ENCODE results near the gene PTPN7. TPM values are rescaled to one million over a fixed set of nuclear protein-coding genes. Genes with fewer than 3 reads are reported as not detected.

PTPN7 gene
- total RNA-seq, 1 donor from 2014 or later, result not detected

- H3K4me3 ChIP-seq, result no peak overlapping the region
- no peaks in the 10 kb centered on the region for H3K9me3 ChIP-seq
- intact Hi-C loops (cut with DNase I), result loop anchor here (10.0 kb wide), 1 partner anchor 385 kb away; no protein-coding TSS in a partner anchor
- peak in 2 of 3 experiments; percentile 15 to 34 for TF ChIP-seq CTCF (IDR thresholded peaks at IDR 0.05)
- peaks cover 15 to 36% of the 10 kb centered on the region in 2 donors for H3K4me1 ChIP-seq
- H3K27ac ChIP-seq, result peak overlapping the region; percentile 89 to 95
- H3K36me3 ChIP-seq, result peaks cover 0 to 3% of the 10 kb centered on the region in 2 donors
- DNase-seq (ENCODE audit: low spot score in 2 of 2), result peak in 1 of 2 donors; percentile 84
- H3K27me3 ChIP-seq, result no peaks in the 10 kb centered on the region
Observed at GRCh38 chr1:202200112-202200548, 39.7 kb upstream of the PTPN7 start.

GRCh38 chr1:202199040-202199889 is 38.9 kb upstream of the PTPN7 start:
- Histone ChIP-seq H3K27me3 (no peaks in the 10 kb centered on the region), H3K36me3 (peaks cover 0 to 3% of the 10 kb centered on the region in 2 donors), H3K9me3 (no peaks in the 10 kb centered on the region), H3K27ac (peak overlapping the region; percentile 89 to 95), H3K4me3 (peak overlapping the region in 1 of 2 donors; percentile 23), H3K4me1 (peaks cover 15 to 39% of the 10 kb centered on the region in 2 donors)
- intact Hi-C loops (cut with DNase I), result no loop called here
- DNase-seq (ENCODE audit: low spot score in 2 of 2), result no peak
- TF ChIP-seq CTCF (IDR thresholded peaks at IDR 0.05), result no peak

GRCh38 chr1:202198366-202198724 is 37.9 kb upstream of the PTPN7 start:
- H3K4me1 ChIP-seq, result peaks cover 15 to 40% of the 10 kb centered on the region in 2 donors
- DNase-seq (ENCODE audit: low spot score in 2 of 2), result no peak
- no peaks in the 10 kb centered on the region for H3K9me3 ChIP-seq
- no peak overlapping the region for H3K4me3 ChIP-seq
- peak overlapping the region; percentile 89 to 95 for H3K27ac ChIP-seq
- H3K27me3 ChIP-seq, result no peaks in the 10 kb centered on the region
- H3K36me3 ChIP-seq, result peaks cover 0 to 3% of the 10 kb centered on the region in 2 donors
- intact Hi-C loops (cut with DNase I), result no loop called here
- no peak for TF ChIP-seq CTCF (IDR thresholded peaks at IDR 0.05)

GRCh38 chr1:202197653-202198365 is 37.4 kb upstream of the PTPN7 start:
- intact Hi-C loops (cut with DNase I), result no loop called here
- Histone ChIP-seq H3K4me1 (peaks cover 15 to 44% of the 10 kb centered on the region in 2 donors), H3K27ac (peak overlapping the region; percentile 82 to 89)

GRCh38 chr1:202194328-202194648 is 33.9 kb upstream of the PTPN7 start:
- no peaks in the 10 kb centered on the region for H3K27me3 ChIP-seq
- no peaks in the 10 kb centered on the region for H3K36me3 ChIP-seq
- H3K4me1 ChIP-seq, result peaks cover 6 to 23% of the 10 kb centered on the region in 2 donors
- no peaks in the 10 kb centered on the region for H3K9me3 ChIP-seq
- no peak for TF ChIP-seq CTCF (IDR thresholded peaks at IDR 0.05)
- peak overlapping the region; percentile 37 to 73 for H3K4me3 ChIP-seq
- intact Hi-C loops (cut with DNase I), result no loop called here
- H3K27ac ChIP-seq, result peak overlapping the region; percentile 82 to 89
- no peak for DNase-seq (ENCODE audit: low spot score in 2 of 2)

More at GRCh38 chr1:202197653-202198365, 37.4 kb upstream of the PTPN7 start:
- DNase-seq (ENCODE audit: low spot score in 2 of 2), result no peak
- H3K36me3 ChIP-seq, result peaks cover 0 to 2% of the 10 kb centered on the region in 2 donors
- H3K4me3 ChIP-seq, result no peak overlapping the region
- no peak for TF ChIP-seq CTCF (IDR thresholded peaks at IDR 0.05)
- H3K9me3 ChIP-seq, result no peaks in the 10 kb centered on the region
- no peaks in the 10 kb centered on the region for H3K27me3 ChIP-seq
